Activated T-cell treated with anti-CD3 and anti-CD28 coated beads, Interleukin-2, amount 50 U/mL, for 1 hour (primary cell): ENCODE measurements around the gene COA4.

Experiments used
- DNase-seq: peaks from one replicate; pipeline ENCODE4 v3.0.0-alpha.2; 2020

Gene COA4

GRCh38 chr11:73862986-73863385 is 13.7 kb downstream of the COA4 start:
- DNase-seq: no peak

GRCh38 chr11:73860202-73860601 is 16.4 kb downstream of the COA4 start:
- no peak for DNase-seq

DNA sequence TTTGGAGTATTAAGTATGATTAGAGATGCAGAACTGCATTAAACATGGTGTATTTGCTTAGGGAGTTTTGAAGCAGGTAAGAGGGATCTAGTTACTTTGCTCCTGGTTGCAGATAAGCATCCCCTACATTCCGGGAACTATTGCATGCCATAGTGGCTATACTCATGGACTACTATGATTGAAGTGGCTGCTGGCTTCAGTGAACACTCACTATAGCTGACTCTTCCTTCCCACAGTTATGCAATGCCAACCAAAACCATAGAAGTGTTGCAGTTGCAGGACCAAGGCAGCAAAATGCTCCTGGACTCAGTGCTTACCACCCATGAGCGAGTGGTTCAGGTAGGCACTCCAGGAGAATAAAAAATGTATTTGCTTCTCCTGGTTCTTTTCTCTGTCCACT is 17.0 kb downstream of the COA4 start:
- no peak for DNase-seq

DNA sequence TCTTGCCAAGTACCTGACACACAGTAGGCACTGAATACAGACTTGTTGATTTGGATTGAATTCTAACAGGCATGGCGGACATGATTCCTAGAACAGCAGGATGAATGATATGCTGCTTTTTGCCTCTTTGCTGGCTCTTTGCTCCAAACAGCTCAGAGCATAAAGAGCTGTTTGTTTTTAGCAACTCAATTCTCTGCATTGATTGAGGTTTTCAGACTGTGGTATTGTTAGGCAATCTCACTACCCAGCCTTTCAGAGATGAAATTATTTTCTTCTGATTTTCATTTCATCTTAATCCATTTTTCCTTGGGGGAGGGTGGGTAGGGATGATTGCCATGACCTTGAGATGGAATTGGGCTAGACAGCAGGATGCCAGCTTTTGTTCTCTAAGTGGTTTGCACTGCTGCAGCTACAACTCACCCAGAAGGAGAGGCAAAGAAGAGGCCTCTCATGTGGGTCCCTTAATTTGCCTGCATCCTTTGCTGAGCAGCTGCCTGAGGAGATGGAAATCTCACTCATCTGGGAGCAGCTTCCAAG is 20.5 kb downstream of the COA4 start:
- DNase-seq: no peak

DNA sequence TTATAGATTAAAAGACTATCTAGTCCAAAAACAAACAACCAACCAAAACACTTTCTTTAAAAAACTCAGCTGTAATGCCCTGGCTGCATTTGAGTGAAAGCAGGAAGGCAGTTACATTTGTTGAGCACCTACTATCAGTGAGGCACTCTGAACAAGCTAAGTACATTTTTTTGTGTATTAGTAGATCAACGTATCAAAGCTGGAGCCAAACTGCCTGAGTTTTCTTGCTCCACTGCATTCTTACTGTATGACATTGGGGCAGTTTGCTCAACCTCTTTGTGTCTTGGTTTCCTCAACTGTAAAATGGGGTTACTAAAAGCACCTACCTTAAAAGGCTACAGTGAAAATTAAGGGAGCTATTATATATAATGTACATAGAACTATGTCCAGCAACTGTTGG is 22.0 kb downstream of the COA4 start:
- DNase-seq: no peak

DNA sequence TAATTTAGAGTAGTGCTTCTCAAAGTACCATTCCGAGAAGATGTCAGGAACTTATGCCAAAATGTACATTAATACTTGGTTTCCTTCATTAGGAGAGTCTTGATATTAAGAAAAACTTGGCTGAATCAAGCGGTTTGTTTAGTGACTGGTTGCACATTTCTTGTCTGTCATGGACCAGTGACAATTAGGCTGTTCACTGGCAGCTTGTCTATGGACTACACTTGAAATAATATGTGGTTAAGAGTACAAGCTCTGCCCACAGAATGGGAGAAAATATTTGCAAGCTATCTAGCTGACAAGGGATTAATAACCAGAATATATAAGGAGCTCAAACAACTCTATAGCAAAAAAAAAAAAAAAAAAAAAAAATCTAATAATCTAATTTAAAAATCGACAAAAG is 24.6 kb downstream of the COA4 start:
- DNase-seq: no peak

DNA sequence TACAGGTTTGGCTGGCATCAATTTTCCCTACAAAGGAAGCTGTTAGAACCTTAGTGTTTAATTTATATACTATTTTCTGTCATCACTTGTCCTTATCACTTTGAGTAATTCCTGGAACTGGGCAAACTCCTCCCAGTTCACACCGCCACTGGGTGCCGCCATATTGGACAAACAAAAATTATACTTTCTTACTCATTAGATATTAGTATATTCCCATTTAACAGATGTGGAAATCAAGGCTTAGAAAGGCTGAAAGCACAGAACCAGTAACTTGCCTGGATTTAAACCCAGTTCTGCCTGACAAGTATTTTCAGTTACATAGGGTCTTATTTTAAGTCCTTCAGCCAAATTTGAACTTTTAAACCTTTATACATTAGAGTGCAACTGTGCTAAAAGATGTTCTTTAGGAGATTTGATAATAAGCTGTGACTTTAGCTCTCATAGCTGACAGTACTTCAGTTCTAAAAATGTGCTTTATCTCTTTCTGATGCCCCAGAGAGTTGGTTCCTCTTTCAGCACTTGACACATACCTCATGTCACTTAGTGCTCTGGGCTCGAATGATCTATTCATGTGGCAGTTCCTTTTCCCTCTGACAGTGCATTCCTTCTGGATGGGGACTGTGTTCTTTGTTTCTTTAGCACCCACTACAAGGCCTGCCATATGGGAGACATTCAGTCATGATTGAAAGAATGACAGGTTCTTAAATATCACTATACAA is 25.4 kb downstream of the COA4 start:
- DNase-seq: no peak

- DNase-seq: no peak
Measured at GRCh38 chr11:73839123-73839457, 37.6 kb downstream of the COA4 start.

- no peak for DNase-seq
Measured at GRCh38 chr11:73838443-73839122, 38.1 kb downstream of the COA4 start.

DNA sequence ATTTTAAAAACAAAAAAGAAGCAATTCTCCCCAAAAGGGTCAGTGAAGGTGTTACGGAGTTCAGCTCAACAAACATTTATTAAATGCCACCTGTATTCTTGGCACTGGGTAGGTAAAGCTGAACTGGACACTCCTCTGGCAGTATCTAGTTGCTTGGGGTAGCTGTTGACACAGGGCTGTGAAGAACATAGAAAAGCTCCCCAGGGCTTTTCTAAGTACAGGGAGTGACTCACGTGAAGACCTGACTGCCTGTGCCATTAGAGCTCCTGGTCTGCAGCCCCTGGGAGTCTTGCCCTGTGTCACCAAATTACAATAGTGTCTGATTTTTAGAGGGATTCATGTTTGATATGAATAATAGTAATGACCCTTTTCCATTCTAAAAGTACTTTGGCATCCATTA is 43.6 kb downstream of the COA4 start:
- DNase-seq: no peak

- DNase-seq: no peak
Measured at GRCh38 chr11:73830261-73830660, 46.4 kb downstream of the COA4 start.
